GM21360 (cell line): ENCODE results near the gene CIAO1.
"Not testable (repeated sequence)": the region's sequence is repeated elsewhere in the genome, so short reads cannot be mapped to it uniquely, and the experiment has no call there.

ENCODE experiments used
- ATAC-seq: cut with Tn5 transposase; IDR thresholded peaks from one replicate; pipeline ENCODE4 v1.9.1; 2021; ENCODE audit warnings: mild to moderate bottlenecking, moderate library complexity; ENCODE audit not compliant: unreplicated experiment

Gene CIAO1

DNA sequence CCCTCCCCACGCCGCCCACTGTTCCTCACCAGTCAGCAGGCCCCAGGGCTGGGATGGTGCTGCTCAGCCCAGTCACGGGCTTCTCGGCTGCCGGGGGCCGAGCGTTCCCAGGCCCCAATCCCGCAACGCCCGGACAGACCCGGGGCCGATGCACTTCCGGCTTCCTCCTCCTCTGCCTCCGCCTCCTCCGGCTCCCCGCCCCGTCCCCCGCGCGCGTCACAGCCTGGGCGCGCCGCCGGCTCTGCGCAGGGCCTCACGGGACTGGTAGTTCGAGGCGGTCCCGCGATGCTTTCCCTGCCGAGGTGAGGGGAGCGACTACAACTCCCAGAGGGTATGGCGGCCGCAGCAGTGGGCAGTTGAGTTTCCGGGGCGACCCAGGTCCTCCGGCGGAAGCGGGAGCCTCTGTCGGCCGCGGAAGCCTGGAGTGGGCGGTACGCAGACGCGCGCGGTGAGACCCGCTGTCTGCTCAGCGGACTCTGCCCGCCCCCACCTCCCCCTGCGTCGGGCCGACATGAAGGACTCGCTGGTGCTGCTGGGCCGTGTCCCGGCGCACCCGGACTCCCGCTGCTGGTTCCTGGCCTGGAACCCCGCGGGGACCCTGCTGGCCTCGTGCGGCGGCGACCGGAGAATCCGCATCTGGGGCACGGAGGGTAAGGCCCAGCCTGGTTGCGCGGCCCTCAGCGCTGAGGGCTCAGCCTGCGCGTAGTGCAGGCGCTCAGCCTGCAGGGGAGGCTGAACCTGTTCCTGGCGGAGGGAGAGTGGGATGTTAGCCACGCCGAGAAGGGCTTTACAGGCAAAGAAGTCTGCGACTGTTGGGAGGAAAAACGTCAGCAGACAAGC, at the start of gene CIAO1, which contains the start of gene TMEM127:
Gene CIAO1, plus strand, starts transcription at position 386 of the 840 bp plus-strand sequence. Its CDS starts 126 bp downstream, at position 512.
Gene TMEM127, minus strand, starts transcription at position 158 of the 840 bp plus-strand sequence. CDS start 616 bp downstream, outside the sequence.
- peak; percentile 86 for ATAC-seq

DNA sequence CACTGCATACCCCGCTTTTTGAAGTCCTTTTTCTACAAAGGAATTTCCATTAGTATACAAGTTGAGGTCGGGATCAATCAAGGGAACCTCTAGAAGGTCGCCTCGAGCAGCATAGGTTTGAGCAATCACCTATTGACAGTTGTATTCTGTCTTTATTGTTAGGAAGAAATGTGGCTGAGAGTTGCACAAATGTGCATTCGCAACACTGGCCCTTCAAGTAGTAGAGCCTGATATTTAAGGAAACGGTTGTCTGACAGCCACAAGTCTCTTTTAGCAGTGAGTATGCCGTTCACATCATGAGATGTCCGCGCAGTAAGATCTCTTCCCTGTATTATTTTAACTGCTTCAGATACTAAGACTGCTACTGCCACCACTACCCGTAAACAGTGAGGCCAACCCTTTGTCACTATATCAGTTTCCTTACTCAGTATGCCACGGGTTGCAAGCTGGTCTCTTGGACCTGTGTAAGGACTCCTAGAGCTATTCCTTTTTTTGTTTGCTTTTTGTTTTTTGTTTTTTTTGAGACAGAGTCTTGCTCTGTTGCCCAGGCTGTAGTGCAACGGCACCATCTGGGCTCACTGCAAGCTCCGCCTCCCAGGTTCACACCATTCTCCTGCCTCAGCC, 47.4 kb upstream of the CIAO1 start:
- no peak for ATAC-seq

DNA sequence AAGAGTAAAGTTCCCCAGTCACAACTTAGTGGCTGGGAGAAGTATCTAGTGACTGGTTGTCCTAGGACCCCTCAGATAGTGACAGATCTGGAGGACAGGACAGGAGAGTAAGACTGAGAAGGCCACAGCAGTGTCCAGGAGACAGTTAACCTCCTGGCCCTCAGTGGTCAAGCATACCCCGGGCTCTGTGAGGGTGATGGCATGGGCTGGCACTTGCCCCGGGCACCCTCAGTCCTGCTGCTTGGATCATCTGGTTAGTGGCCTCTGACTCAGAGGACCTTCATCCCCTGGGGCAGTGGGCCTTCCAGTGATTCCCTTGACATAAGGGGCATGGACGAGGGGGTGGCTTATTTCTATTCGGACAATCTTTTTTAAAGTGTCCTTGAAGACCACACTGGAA, 46.1 kb upstream of the CIAO1 start:
- ATAC-seq = not testable (repeated sequence)

DNA sequence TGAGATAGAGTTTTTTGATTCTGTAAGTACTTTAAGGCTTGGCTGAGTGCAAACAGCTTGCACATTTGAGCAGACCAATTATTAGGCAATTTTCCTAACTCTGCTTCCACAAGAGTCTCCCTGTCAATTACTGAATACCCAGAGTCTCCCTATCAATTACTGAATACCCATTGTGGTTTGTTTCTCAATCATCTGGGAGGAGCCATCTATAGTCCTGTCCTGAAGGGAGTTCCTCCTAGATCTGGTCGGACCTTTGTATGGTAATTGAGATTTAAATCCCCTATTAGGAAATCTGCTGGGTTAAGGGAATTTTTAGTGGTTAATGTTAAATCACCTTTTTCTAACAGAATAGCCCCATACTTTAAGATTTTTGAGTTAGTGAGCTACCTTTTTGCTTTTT, 44.9 kb upstream of the CIAO1 start:
- ATAC-seq = not testable (repeated sequence)

DNA sequence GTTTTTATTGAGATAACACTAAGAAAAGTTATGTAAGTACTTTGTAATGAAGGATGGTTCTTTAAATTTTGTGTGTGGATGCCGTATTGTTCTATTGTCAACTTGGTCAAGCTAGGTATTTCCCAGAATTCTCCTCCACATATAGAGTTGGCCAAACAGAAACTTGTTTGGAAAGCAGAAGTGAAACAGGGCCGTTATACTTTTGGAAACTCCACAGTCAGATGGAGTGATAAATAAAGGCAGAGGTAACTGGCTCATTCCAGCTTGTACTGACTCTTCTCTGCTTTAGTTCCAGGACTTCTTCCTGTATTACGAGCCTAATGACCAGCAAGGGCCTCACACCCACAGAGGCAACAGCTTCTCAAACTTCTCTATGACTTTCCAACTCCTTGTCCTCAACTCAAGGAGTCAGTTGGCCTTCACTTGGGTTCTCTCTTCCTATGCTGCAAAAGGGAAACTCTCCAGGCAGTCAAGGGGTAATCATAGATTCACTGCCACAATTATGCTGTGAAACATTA, 41.0 kb upstream of the CIAO1 start:
- ATAC-seq = peak; percentile 82

DNA sequence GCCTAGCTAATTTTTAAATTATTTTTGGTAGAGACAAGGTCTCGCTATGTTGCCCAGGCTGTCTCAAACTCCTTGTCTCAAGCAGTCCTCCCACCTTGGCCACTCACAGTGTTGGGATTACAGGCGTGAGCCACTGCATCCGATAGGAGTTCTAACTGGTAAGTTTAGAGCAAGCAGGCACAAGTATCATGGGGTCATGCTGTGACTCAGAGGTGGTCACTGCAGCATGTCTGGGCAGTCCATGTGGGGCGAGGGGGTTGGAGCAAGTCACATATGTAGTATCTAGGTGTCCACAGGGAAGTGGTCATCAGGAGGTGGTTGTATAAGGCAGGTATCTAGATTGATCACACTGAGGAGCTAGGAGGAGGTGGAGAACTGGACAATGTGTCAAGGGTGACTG, 34.7 kb upstream of the CIAO1 start:
- ATAC-seq = no peak

DNA sequence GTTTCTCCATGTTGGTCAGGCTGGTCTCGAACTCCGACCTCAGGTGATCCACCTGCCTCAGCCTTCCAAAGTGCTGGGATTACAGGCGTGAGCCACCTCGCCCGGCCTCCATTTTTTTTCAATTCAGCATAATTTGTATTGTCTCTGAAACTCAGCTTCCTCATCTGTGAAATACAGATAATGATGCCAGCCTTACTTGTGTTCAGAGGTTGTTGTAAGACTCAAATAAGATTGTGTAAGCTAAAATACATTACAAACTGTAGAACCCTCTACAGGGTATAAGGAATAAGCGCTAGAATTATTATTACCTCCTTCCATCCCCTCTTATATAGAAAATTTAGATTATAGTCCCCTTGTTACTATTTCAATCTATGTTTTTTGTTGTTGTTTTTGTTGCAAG, 32.6 kb upstream of the CIAO1 start:
- ATAC-seq = no peak

DNA sequence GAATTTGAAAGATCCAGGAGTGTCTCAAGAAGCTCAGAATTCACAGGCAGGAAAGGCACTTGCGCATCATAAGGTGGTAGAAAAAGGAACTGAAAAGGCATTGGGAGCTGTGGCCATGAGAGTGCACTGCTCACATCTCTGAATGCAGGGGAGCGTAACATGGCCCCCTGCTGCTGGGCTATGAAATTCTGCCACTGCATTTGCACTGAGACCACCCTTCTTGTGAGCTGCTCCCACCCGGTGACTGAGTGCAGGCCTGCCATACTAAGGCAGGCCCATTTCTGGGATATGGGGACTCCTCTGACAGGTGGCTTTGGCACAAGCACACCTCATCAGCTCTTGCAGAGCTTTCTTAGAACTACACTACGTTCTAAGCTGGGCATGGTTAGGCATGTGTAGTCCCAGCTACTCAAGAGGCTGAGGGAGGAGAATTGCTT, 32.1 kb upstream of the CIAO1 start:
- ATAC-seq = peak; percentile 78

DNA sequence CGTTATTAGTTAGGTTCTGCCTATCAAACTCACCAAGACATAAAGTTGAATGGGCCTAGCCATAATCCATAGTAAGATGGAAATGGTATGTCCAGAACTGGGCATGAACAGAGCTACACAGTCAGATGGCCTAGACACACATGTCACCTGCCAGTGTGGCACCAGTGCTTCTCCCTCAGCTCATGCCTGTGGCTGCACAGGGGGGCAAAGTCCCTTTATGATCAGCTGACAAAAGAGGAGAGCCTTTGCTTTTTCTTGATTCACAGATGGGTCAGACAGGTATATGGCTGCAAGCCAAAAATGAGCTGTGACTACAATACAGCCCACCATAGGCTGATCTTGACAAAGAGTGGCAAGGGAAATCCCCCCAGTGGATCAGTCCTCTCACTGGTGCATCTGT, 29.1 kb upstream of the CIAO1 start:
- no peak for ATAC-seq

DNA sequence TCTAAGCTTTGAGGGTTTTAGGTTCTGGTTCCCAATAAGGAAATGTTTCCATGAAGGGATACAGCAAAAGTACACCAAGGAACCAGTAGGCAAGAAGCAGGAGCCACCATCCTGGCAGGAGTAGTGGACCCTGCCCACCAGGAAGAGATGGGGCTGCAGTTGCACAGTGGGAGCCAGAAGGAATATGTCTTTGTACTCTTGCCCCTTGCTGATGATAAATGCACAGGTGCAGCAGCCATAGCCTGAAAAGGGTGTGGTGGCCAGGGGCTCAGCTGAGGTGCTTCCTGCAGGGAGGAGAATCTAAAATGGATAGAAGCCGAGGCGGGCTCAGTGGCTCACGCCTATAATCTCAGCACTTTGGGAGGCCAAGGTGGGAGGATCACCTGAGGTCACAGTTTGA, 27.8 kb upstream of the CIAO1 start:
- no peak for ATAC-seq

DNA sequence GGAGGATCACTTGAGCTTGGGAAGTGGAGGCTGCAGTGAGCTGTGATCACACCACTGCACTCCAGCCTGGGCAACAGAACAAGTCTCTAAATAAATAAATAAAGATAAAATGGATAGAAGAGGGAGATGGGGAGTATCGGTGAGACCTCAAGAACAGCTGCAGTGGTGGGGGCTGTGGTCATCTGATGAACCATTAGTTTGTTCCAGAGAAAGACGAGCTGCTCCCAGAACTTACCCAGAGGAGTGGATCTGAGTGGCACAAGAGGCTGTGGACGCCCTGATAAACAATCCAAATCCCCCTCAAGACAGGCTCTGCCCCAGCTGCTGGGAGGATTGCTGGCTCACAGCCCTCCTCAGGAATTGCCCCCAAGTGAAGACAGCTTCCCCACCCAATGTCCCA, 26.9 kb upstream of the CIAO1 start:
- no peak for ATAC-seq

DNA sequence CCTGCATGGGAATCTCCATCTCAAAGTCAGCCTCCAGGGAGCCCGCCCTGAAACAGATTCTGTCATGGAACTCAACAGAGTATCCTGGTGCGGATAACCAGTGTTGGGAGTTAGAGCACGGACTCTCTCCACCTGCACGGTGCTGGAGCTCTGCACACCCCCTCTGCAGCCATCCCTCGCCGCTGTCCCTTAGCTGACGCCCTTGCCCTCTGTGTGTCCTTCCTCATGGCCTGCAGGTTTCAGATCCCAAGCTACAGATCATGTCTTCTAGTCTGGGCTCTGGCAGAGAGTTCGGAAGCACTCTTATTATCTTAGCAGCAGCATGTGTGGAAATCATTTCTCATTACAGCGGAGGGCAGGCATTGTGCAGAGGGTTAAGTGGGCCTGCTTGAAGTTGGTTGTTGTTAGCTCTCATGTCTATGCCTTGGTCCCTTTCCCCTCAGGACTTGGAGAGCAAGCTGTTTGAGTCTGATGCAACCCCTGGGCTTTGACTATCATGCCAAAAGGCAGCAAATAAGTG, 26.2 kb upstream of the CIAO1 start:
- ATAC-seq = no peak

DNA sequence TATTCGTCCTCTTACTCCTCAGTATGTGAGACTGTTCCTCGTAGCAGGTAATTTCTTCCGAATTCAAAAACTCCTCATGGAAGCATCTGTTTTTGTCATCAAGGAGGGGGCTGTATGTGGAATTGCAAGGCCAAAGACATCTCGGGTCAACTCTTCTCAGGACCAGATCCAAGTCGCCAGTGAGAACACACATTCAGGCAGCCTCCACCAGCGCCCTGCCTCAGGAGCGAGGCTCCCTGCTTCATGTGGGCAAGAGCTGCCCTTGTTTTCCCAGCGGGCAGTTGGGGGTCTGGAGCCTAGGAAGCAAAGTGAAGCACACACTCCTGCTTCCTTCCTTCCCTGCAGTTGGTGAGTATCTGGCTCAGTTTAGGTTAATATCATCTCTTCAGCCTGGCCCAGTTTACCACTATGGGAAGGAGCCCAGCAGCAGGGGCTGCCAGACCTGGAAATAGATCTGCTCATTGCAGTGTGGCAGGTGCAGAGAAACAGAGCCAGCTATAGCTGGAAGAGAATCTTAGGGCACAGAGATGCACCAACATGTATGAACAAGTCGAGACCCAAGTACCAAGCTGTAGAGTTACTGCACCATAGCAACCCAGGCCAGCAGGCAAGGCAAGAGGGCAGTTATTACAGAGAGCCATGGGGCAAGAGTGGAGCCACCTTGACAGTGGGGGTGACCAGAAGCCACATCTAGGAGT, 25.5 kb upstream of the CIAO1 start:
- no peak for ATAC-seq

DNA sequence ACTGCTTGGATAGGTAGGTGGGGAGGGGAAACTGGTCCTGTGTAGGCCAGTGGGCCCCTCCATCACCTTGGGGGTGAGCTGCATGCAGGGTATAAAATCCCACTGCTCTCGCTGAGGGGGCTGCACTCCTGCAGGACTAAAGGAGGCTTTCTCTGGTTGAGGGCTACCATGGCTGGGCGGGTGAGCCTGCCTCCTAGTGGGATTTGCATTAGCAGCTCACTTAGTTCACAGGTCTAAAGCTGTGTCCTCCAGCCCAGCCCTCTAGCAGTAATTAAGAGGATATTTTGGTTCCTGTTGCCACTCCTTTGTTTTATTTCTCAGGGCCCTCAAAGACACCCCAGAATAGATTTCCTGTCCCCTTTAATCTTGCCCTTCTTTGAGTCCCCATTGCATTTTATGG, 24.8 kb upstream of the CIAO1 start:
- no peak for ATAC-seq

DNA sequence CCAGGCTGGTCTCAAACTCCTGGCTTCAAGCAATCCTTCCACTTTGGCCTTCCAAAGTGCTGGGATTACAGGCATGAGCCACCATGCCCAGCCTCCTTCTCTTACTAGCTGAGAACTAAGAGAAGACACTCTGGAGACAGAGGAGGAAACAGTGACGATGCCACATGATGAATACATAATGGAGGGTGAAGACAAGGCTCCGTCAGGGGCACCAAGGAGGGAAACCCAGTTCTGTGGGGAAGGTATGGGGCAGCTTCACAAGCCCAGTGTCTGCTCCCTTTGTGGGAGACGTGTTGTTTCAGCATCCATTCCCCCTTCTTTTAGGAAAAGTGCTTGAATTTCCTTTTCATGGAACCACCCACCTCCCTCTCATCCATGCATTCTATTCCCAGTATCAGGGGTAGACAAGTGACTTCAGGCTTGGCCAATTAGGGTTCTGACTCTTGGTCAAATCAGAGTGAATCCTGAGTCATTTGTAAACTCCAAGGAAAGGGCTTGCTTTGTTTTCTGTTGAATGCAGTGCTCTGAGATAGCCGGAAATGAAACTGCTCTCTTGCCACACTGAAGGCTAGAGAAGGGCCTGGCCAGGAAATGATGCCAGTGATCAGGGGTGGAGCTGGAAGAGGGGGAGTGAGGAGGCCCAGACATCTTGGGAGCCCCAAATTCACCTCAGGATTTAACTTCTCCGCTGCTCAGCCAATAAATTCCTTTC, 24.0 kb upstream of the CIAO1 start:
- peak; percentile 52 for ATAC-seq

DNA sequence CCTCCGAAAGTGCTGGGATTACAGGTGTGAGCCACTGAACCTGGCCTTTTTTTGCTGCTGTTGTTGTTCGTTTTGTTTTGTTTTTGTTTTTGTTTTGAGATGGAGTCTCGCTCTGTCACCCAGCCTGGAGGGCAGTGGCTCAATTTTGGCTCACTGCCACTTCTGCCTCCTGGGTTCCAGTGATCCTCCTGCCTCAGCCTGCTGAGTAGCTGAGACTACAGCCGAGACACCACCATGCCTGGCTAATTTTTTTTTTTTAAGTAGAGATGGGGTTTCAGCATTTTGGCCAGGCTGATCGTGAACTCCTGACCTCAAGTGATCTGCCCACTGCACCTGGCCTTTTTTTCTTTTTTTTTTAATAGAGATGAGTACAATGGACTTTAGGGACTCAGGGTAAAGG, 22.2 kb upstream of the CIAO1 start:
- ATAC-seq = no peak

DNA sequence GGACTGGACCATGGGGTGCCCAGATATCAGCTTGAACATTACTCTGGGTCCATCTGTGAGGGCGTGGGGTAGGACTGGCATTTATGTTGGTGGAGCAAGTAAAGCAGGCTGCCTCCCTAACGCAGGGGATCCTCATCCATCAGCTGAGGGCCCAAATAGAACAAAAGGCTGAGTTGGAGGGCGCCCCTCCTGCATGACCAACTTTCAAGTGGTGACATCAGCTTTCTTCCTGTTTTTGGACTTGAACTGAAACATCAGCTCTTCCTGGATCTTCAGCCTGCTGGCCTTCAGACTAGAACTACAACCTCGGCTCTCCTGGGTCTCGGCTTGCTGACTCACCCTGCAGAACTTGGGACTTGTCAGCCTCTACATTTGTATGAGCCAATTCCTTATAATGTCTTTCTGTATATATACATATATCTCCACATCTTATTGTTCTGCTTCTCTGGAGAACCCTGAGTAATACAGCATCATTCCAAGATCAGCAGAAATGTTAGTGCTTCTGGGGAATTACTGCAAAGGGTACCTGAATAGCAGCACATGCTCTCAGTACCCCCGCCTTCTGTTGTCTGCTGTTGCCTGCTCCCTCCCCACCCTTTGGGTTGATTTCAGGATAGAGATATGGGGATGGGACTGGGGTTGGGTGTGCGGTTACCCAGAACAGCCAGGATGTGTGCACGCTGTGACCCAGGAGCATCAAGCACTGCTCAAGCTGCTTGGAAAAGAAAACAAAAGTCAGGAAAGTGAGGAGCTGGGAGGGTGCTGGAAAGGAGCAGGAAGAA, 20.2 kb upstream of the CIAO1 start:
- no peak for ATAC-seq

DNA sequence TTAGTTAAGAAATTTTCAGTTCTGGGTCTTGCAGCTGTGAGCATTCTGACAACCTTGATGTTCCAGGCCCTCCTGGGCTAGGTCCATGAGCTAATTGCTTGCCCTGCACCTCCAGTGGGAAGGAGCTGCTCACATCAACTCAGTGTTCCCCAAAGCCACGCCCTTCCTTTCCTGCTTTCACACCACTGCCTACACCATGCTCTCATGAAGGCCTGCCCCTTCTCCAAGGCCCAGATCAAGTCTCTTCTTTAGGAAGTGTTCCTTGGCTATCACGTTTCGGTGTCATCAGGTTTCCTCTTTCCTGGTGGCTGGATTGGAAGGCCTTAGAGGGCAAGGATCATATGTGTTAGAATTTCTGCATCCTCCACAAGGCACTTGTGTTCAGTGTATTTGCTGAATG, 19.0 kb upstream of the CIAO1 start:
- ATAC-seq = no peak

DNA sequence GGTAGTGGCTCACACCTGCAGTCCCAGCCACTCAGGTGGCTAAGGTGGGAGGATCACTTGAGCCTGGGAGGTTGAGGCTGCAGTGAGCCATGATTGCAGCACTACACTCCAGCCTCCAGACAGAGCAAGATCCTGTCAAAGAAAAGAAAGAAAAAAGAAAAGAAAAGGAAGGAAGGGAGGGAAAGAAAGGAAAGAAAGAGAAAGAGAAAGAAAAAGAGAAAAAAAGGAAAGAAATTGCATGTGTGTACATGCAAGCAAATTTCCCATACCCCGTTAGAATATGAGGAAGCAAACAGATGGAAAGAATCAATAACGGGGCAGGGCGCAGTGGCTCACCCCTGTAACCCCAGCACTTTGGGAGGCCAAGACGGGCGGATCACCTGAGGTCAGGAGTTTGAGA, 18.1 kb upstream of the CIAO1 start:
- no peak for ATAC-seq

DNA sequence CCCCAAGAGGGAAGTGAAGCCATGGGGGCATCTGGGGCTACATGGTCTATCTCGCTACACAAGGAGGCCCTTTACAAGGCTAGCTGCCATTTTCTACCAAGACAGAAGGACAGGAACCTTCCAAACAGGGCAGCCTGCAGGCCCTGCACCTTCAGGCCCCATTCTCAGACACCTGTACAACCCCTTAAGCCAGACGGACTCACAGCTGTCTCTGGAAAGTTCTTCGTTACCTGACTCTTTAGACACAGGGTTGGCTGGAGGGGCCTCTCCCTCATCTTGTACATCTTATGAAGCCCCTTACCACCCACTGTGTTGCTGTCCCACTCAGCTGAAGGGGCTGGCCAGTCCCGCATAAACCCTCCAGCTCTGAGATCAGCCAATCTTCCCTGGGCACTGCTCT, 17.4 kb upstream of the CIAO1 start:
- ATAC-seq = no peak
